GM21619 (cell line): ENCODE measurements around the gene MDP1.
A peak's percentile ranks its signal among the peaks of the same experiment; 100 is the strongest.
"Not testable (repeated sequence)": the region's sequence is repeated elsewhere in the genome, so short reads cannot be mapped to it uniquely, and the experiment has no call there.

Experiments used
- ATAC-seq: cut with Tn5 transposase; IDR thresholded peaks from one replicate; pipeline ENCODE4 v1.9.1; 2021; ENCODE audit not compliant: unreplicated experiment

Gene MDP1

DNA sequence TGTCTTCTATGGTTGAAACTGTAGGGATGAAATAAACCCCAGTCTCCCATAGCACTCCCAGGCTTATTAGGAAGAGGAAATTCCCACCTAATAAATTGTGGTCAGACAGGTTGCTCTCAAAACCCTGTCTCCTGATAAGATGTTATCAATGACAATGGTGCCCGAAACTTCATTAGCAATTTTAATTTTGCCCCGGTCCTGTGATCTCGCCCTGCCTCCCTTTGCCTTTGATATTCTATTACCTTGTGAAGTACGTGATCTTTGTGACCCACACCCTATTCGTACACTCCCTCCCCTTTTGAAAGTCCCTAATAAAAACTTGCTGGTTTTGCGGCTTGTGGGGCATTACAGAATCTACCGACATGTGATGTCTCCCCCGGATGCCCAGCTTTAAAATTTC is 13.3 kb downstream of the MDP1 start:
- not testable (repeated sequence) for ATAC-seq

DNA sequence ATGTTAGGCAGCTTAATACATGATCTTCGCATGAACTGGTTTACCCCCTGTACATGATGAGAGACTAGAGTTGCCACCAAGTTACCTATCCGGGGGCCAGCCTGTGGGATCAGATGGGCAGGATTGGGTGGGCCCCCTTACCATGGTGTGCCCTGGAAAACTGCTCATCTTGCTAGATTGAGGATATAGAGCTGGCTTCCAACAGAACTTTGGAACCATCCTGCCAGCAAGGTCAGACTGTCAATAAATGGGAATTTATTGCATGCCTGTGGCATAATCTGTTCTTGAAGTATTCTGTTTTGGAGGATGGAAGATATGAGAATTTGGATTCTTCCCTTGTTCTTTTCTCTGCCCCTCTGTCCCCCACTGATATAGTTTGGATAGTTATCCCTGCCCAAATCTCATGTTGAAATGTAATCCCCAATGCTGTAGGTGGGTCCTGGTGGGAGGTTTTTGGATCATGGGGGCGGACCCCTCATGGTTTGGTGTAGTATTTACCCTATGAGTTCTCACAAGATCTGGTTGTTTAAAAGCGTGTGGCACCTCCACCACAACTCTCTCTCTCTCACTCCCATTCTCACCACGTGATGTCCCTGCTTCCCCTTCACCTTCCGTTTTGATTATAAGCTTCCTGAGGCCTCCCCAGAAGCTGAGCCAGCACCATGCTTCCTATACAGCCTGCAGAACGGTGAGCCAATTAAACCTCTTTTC is 16.9 kb downstream of the MDP1 start:
- no peak for ATAC-seq

DNA sequence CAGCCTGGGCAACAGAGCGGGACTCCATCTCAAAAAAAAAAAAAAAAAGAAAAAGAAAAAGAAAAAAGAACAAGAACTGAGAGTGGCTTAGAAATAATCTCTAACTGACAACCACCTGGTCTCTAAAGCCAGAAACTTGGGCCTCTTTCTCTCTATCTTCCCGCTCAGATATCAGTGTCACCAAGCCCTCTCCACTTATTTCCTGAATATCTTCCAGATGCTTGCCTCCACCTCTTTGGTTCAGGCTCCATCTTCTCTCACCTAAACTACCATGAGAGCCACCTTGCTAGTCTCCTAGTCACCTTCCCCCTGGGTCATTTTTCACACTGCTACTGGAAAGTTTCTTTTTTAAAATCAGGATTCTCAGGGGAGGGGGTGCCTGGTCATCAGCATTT is 18.8 kb downstream of the MDP1 start:
- ATAC-seq = no peak

GRCh38 chr14:24196071-24197055 is 19.5 kb downstream of the MDP1 start:
- ATAC-seq = peak; percentile 15

DNA sequence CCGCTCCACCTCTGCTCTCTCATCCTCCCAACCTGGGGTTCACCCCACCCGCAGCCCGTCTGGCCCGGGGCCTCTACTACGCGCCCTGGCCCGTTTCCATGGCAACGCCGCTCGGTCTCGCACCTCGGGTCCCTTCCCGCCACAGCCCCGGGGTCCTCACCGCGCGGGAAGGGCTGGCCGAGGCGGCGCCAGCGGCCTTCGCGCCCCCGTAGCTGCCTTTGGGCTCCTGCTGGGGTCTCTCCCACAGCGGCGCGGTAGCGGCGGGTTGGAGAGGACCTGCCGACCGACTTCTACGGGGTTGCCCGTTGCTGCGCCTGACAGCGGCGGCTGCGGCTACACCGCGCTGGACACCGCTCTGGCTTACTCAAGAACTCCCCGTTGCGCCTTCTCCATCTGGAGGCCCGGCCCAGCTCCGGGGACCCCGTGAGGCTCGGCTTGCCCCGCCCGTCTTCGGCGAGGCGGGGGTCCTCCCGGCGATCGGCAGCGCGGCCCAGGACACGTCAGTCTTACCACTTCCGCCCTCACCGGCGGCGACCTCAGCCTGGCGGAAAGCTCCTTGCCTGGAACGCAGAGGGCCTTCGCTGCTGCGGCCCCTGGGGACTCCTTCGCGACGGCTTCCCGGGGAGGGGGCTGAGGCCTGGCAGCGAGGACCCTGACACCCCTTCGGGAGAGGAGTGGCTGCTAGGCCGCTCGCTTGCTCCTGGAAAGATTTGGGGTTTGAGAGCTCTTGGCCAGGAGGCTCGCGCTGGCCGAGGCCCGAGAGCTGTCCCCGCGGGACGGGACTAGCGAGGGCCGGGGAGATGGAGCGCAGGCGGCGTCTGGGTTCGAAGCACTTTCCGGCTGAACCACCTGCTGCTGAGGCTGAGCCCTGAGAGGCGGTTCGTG is 20.4 kb downstream of the MDP1 start, which contains the start of gene TM9SF1:
Gene TM9SF1, minus strand, starts transcription at position 256 of the 885 bp plus-strand sequence. CDS start 422 bp downstream, outside the sequence.
- peak; percentile 82 for ATAC-seq

GRCh38 chr14:24194873-24195185 is 21.0 kb downstream of the MDP1 start:
- ATAC-seq = no peak

DNA sequence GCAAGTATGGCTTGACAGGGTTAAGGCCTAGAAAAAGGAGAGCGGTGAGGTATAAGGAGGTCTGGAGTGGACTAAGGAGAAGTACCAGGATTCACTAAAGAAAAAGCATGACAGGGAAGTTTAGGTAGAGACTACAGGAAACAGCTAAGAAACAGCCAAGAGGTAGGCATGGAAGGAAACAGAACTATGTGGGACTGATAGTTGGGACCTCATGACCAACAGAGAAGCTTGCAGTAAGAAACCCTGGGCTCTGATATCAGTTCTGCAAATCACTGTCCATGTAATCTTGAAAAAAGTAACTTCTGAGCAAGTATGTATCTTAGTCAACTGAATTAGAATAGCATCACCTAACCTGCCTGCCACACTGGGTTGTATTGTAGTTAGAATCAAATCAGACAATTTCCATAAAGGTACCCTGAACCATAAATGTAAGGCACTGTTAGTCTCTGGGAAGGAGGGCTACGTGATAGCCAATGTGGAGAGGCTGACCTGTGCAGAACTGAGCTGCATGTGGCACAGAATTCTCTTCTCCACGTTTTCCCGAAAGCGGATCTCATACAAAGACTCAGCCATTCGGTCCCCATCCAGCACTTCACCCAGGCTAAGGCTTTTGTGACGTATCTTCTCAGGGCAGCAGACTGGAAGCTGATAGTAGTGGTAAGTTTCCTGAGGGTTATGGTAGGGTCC is 21.5 kb downstream of the MDP1 start:
- ATAC-seq = no peak

GRCh38 chr14:24192933-24193332 is 22.9 kb downstream of the MDP1 start:
- no peak for ATAC-seq

GRCh38 chr14:24190416-24190815 is 25.4 kb downstream of the MDP1 start:
- no peak for ATAC-seq

- ATAC-seq = no peak
Measured at GRCh38 chr14:24189460-24189859, 26.4 kb downstream of the MDP1 start.

DNA sequence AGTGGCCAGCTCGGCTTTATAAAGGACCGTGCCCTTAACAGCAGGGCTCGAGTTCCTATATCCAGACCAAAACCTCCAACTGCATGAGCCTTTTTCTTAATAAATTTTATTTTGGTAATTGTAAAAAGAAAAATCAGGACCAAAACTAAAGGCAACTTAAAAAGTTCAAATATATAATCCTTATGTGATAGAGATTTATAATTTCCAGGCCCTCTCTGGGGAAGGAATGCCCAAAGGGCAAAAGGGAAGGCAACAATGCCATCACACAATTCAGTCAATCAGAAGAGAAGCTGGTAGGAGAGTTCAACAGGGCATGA is 26.8 kb downstream of the MDP1 start:
- no peak for ATAC-seq

GRCh38 chr14:24188251-24189058 is 27.4 kb downstream of the MDP1 start, which contains the start of gene IPO4:
Gene IPO4, minus strand, starts transcription at chr14:24188816. Its CDS starts 29 bp downstream, at chr14:24188787.
- peak; percentile 89 for ATAC-seq

- no peak for ATAC-seq
Measured at GRCh38 chr14:24187539-24187915, 28.3 kb downstream of the MDP1 start.

GRCh38 chr14:24186831-24187538 is 28.9 kb downstream of the MDP1 start:
- ATAC-seq = no peak

GRCh38 chr14:24185741-24186140 is 30.1 kb downstream of the MDP1 start:
- no peak for ATAC-seq

DNA sequence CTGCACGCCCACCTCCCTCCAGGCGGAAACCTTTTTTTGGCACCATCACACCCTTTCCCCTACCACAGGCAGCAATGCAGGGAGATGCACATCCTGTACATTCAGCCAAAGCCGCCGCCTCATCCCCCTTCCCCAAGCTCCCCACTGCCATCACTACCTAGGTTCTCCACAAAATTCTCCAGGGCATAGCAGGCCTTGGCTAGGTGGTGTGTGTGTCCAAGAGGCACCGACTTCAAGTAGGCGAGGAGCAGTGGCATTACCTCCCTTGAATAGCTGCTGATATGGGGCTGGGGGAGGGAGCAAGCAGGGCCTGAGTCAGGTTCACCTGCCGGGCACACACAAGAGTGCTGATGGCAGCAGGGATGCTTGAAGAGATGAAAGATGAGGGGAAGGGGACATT is 30.8 kb downstream of the MDP1 start:
- ATAC-seq = no peak

DNA sequence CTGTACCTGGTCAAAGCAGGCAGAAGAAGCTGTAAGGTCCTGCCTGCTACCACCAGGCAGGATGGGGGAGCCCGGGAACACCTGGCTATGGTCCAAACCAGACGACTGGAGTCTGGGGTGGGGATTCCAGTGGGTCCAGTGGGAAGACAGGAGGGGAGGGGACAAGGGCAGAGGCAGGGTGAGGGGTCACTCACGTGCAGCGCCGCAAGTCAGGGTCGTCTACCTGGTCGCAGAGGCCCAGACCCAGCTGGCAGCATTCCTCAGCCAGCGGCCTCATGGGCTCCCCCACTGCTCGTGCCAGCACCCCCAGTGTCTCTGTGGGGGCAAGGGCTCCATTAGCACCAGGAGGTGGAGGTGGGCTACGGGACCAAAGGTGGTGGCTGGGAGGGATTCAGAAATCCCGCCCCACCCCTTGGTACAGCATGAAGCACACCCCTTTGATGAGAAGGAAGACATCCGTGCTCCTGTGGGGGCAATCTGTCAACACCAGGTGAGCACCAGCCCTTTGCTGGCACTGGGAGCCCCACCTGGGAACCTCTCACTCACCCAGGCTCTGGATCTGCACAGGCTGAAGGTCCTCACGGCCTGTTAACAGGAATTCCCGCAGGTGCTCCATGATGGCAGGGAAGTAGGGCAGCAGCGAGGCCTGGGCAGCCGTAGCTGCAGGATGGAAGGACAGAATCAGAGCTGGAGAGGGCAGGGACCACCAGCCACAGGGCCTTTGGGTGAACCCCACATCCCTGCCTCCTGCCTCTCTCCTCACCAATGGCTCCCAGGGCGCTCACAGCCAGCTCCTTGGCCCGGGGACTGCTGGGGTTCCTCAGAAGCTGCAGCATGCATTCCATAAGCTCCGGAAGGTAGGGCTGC is 31.5 kb downstream of the MDP1 start:
- ATAC-seq = no peak

DNA sequence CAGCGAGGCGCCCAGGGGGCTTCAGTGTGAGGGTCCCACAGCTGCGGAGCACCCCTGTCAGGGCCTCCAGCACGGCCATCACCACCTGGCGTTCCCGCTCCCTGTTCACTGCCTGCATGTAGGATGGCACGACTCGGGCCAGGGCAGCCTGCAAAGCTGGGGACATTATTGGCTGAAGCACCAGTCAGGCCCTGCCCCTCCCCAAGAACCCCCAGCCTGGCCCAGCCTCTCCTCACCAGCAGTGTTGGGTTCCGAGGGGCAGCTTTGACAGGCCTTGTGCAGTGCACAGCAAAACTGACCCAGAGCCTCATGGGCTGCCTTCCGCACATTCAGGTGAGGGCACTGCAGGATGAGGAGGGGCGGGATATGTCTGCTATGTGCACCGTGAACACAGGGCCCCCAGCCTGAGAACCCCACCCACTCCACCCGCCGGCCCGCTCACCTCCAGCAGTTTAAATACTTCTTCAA is 32.8 kb downstream of the MDP1 start:
- no peak for ATAC-seq
